ENCODE results near the gene TRABD2B. TPM values are rescaled to one million over a fixed set of nuclear protein-coding genes. Genes with fewer than 3 reads are reported as not detected.

Gene TRABD2B
- total RNA-seq, 1 donor from 2014 or later: 0.92 TPM

DNA sequence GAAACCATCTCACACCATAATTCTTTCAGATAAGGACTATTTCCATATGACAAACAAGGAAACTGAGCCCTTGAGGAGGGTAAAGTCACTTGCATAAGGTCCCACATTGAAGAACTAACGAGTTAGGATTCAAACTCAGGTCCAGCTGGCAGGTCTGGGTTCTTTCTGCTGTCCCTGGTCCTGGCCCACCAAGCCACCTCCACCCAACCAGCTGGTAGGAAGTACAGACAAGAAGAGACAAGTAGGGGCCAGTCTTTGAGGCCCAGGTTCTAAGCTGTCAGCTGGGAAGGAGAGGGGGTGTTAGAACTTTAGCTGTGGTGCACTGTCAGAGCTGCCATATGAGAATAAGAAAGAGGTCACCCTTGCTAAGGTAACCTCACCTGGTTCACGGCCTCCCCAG lies 188.6 kb downstream of the TRABD2B start:
- DNase-seq (ENCODE audit: low read depth): no peak
- Histone ChIP-seq H3K36me3 (ENCODE audit: control insufficient read depth, insufficient read depth, low read length) (no peaks in the 10 kb centered on the region), H3K27me3 (ENCODE audit: control insufficient read depth, insufficient read depth, low read length) (no peaks in the 10 kb centered on the region), H3K4me3 (ENCODE audit: low read depth, low read length) (no peak overlapping the region)
- TF ChIP-seq, protein P1, sequence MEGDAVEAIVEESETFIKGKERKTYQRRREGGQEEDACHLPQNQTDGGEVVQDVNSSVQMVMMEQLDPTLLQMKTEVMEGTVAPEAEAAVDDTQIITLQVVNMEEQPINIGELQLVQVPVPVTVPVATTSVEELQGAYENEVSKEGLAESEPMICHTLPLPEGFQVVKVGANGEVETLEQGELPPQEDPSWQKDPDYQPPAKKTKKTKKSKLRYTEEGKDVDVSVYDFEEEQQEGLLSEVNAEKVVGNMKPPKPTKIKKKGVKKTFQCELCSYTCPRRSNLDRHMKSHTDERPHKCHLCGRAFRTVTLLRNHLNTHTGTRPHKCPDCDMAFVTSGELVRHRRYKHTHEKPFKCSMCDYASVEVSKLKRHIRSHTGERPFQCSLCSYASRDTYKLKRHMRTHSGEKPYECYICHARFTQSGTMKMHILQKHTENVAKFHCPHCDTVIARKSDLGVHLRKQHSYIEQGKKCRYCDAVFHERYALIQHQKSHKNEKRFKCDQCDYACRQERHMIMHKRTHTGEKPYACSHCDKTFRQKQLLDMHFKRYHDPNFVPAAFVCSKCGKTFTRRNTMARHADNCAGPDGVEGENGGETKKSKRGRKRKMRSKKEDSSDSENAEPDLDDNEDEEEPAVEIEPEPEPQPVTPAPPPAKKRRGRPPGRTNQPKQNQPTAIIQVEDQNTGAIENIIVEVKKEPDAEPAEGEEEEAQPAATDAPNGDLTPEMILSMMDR (IDR thresholded peaks at IDR 0.05; ENCODE audit: insufficient read depth, low read length, poor library complexity, severe bottlenecking): no peak

DNA sequence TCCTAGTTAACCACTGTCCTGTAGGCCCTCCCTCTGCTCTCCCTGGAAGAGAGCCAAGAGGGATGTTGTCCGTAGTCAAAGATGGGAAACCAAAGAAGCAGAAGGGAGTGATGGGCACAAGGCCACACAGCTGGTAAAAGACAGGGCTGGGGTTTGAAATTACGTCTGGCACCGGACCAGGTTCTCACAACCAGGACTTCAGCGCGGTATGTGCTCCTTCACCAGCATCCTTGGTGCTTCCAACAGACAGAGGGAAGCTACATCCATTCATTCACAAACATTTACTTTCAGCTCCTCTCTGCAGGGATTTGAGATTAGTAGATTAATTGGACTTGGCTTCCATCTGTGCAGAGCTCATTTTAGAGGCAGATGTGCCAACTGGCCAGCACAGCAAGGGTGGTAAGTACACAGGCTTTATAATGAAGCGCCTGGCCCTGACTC lies 191.2 kb downstream of the TRABD2B start:
- Histone ChIP-seq H3K36me3 (ENCODE audit: control insufficient read depth, insufficient read depth, low read length) (no peaks in the 10 kb centered on the region), H3K4me3 (ENCODE audit: low read depth, low read length) (no peak overlapping the region), H3K27me3 (ENCODE audit: control insufficient read depth, insufficient read depth, low read length) (no peaks in the 10 kb centered on the region)
- no peak for DNase-seq (ENCODE audit: low read depth)
- TF ChIP-seq, protein P1 (IDR thresholded peaks at IDR 0.05; ENCODE audit: insufficient read depth, low read length, poor library complexity, severe bottlenecking): no peak

DNA sequence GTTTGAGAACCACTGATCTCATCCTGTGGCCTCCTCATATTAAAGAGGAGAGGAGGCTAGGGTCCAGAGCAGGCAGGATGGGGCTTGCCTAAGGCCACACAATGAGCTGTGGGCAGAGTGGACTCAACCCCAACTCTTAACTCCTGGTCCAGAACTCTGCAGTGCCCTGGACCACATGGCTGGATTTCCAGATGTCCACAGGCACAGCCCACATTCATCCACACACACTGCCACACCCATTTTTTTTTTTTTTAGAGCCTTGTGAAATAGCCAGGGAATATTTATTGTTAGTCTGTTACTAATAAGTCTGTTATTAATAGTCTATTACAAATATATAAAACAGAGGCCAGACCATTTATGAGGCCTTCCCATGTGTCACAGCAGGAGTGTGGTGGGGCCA lies 192.2 kb downstream of the TRABD2B start:
- H3K36me3 ChIP-seq (ENCODE audit: control insufficient read depth, insufficient read depth, low read length): peaks cover 2% of the 10 kb centered on the region
- TF ChIP-seq, protein P1 (IDR thresholded peaks at IDR 0.05; ENCODE audit: insufficient read depth, low read length, poor library complexity, severe bottlenecking): no peak
- no peak overlapping the region for H3K4me3 ChIP-seq (ENCODE audit: low read depth, low read length)
- no peak for DNase-seq (ENCODE audit: low read depth)
- H3K27me3 ChIP-seq (ENCODE audit: control insufficient read depth, insufficient read depth, low read length): no peaks in the 10 kb centered on the region

DNA sequence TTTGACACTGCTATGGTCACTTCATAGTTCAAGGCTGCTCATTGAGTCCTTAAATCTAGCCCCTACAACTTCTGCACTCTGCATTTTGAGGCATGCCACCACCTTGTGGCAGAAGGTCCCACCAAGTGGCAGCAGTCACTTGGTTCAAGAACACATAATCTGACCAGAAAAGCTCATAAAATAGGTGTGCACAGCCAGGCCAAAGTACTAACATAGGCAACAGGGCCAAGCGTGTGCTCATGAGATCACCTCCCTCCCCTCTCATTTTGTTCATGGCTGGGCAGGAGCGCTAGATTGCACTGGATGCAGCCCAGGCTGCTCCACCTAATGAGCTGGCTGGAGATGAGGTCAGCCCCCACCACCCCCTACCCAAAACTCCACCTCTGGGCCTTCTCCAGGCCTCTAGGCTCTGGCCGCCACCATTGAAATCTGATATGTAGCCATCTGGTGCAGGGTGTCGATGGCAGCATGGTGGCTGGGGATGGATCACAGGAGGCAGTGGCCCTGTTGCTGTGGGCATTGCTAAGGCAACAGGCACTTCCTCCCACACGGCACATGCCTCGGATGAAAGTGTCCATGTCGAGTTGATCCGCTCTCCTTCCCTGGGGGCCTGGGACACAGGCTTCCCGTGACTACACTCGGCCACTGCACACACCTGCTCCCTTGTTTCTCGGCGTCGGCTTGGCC lies 193.2 kb downstream of the TRABD2B start:
- Histone ChIP-seq H3K4me3 (ENCODE audit: low read depth, low read length) (no peak overlapping the region), H3K36me3 (ENCODE audit: control insufficient read depth, insufficient read depth, low read length) (peaks cover 2% of the 10 kb centered on the region), H3K27me3 (ENCODE audit: control insufficient read depth, insufficient read depth, low read length) (no peaks in the 10 kb centered on the region)
- TF ChIP-seq, protein P1 (IDR thresholded peaks at IDR 0.05; ENCODE audit: insufficient read depth, low read length, poor library complexity, severe bottlenecking): no peak
- DNase-seq (ENCODE audit: low read depth): no peak

DNA sequence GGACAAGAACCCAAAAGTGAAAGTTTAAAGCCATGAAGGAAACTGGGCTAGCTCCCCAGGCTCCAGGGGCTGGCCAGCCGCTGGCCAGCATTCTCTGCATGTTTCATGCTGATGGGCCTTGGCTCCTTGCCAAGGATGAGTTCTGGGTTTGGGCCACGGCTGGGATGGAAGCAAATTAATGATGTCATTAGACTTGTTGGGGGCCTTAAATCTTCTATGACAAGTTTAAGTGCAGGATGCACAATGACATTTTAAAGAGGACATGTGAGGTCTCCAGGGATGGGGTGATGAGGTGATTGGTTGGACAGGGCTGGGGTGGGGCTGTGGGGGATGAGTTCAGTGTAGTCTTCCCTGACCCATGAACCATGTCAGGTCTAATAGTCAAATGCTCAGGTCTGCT lies 199.6 kb downstream of the TRABD2B start:
- Histone ChIP-seq H3K27me3 (ENCODE audit: control insufficient read depth, insufficient read depth, low read length) (no peaks in the 10 kb centered on the region), H3K36me3 (ENCODE audit: control insufficient read depth, insufficient read depth, low read length) (peaks cover 2% of the 10 kb centered on the region), H3K4me3 (ENCODE audit: low read depth, low read length) (no peak overlapping the region)
- DNase-seq (ENCODE audit: low read depth): no peak
- TF ChIP-seq, protein P1 (IDR thresholded peaks at IDR 0.05; ENCODE audit: insufficient read depth, low read length, poor library complexity, severe bottlenecking): no peak

DNA sequence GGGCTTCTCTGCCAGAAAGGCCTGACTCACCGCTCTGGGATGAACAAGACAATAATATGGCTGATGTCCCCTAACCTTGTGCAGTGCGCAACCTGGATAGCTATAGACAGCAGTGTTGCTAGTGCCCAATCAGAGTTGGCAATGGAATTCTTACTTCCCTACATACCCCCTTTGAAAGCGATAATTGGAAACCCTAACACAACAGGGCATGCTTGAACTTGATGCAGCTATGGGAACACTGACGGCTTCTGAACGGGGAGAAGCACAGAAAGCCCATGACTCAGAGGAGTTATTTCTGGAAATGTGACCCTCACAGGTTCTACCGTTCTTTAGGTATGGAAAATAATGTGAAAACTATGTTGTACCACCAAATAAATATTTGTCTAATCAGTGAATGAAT lies 200.6 kb downstream of the TRABD2B start:
- no peak for DNase-seq (ENCODE audit: low read depth)
- TF ChIP-seq, protein P1 (IDR thresholded peaks at IDR 0.05; ENCODE audit: insufficient read depth, low read length, poor library complexity, severe bottlenecking): no peak
- Histone ChIP-seq H3K27me3 (ENCODE audit: control insufficient read depth, insufficient read depth, low read length) (no peaks in the 10 kb centered on the region), H3K4me3 (ENCODE audit: low read depth, low read length) (no peak overlapping the region), H3K36me3 (ENCODE audit: control insufficient read depth, insufficient read depth, low read length) (peaks cover 2% of the 10 kb centered on the region)

All from kidney epithelial cell (primary cell).